Measurements from ENCODE around the gene CHMP2B. TPM values are rescaled to one million over a fixed set of nuclear protein-coding genes. Genes with fewer than 3 reads are reported as not detected.
"Not testable (repeated sequence)": the region's sequence is repeated elsewhere in the genome, so short reads cannot be mapped to it uniquely, and the experiment has no call there.

Gene CHMP2B
- total RNA-seq, 2 experiments from 2014 or later: 28.5 to 30.2 TPM

- ChIA-PET POLR2A (no interaction called here), CTCF (no interaction called here)
- no peak for DNase-seq
- H3K27ac Mint-ChIP-seq: no peak overlapping the region
- no peaks in the 10 kb centered on the region for H3K4me1 Mint-ChIP-seq
- peaks cover 5% of the 10 kb centered on the region for H3K27me3 Mint-ChIP-seq
- no peak overlapping the region for H3K4me3 Mint-ChIP-seq
- H3K36me3 Mint-ChIP-seq (ENCODE audit: low read depth): no peaks in the 10 kb centered on the region
- H3K9me3 Mint-ChIP-seq: no peaks in the 10 kb centered on the region
These were observed 61.3 kb downstream of the CHMP2B start for GRCh38 chr3:87288446-87288845.

GRCh38 chr3:87298111-87298718 is 71.1 kb downstream of the CHMP2B start:
- no peaks in the 10 kb centered on the region for H3K36me3 Mint-ChIP-seq (ENCODE audit: low read depth)
- H3K4me3 Mint-ChIP-seq: no peak overlapping the region
- POLR2A ChIA-PET: no interaction called here

GRCh38 chr3:87305031-87305430 is 77.9 kb downstream of the CHMP2B start:
- H3K4me3 Mint-ChIP-seq; H3K4me1 Mint-ChIP-seq; H3K27ac Mint-ChIP-seq; H3K27me3 Mint-ChIP-seq; H3K36me3 Mint-ChIP-seq (ENCODE audit: low read depth); H3K9me3 Mint-ChIP-seq; POLR2A ChIA-PET; DNase-seq: not testable (repeated sequence)
- CTCF ChIA-PET: interaction anchor here (1.2 kb wide), 1 partner anchor 11 kb away, joined by 3 read pairs; no protein-coding TSS in a partner anchor

More at GRCh38 chr3:87298111-87298718, 71.1 kb downstream of the CHMP2B start:
- no peak overlapping the region for H3K27ac Mint-ChIP-seq
- no peaks in the 10 kb centered on the region for H3K4me1 Mint-ChIP-seq
- H3K9me3 Mint-ChIP-seq: no peaks in the 10 kb centered on the region
- CTCF ChIA-PET: interaction anchor here (0.7 to 2.2 kb wide), 3 partner anchors 53 to 1417 kb away, joined by 3 to 10 read pairs (median 5); no protein-coding TSS in a partner anchor
- DNase-seq: no peak
- H3K27me3 Mint-ChIP-seq: peaks cover 1% of the 10 kb centered on the region

Other genes starting within 250 kb of the CHMP2B start
- gene VGLL3, start 236.2 kb upstream of the CHMP2B start, total RNA-seq: not detected
- gene POU1F1, start 49.3 kb downstream of the CHMP2B start, total RNA-seq: not detected